Fibroblast of lung (primary cell): ENCODE measurements around the gene NUMBL.

Experiments used
- EZH2 ChIP-seq: IDR thresholded peaks from 2 replicates; pipeline ENCODE4 v1.5.1; 2012; ENCODE audit warnings: low read length, control low read depth, mild to moderate bottlenecking; ENCODE audit errors: missing control alignments
- TF ChIP-seq, protein P1 (sequence below), 2 donors: IDR thresholded peaks in 1 of 2; conservative IDR thresholded peaks in 1 of 2; 1 replicate in 1 of 2; 2 replicates in 1 of 2; pipeline ENCODE4 v1.5.1; 2011 to 2012; ENCODE audit warnings: low read length in 2 of 2, control low read depth in 1 of 2, inconsistent platforms in 1 of 2, low read depth in 1 of 2, mild to moderate bottlenecking in 1 of 2

DNA sequence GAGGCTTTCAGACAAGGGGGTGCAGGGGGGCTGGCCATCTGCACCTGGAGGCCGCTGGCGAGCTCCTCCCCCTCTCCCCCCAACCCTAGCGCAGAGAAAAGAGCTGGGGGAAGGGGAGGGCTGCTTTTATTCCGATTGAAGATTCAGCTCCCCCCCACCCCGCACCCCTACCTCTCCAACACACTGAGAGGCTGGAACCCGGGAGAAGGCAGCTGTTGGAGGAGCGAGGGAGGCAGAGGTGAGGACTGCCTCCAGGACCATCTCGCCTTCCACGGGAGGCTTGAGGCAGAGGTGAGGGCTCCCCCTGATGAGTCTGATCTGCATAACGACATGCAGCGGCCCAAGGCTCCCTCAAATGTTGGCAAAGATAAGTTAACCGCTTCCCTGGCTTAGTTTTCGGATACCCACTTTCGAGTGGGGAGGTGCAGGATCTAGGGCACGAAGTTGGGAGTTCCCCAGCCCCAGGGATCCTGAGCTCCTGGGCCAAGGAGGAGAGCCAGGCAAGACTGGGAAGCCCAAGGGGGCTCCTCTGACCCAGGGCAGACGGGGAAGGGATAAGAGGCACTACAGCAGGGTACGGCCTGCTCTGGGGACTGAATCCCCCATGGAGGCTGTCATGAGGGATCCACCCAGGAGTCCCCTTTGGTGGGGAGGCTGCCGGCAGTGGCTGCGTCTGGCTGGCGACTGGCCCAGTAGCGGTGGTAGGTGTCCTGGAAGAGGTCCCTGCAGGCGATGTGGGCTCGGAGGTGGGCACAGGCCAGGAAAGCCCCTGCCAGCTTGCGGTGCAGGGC, 1.2 kb upstream of the NUMBL start:
- TF ChIP-seq, protein P1, sequence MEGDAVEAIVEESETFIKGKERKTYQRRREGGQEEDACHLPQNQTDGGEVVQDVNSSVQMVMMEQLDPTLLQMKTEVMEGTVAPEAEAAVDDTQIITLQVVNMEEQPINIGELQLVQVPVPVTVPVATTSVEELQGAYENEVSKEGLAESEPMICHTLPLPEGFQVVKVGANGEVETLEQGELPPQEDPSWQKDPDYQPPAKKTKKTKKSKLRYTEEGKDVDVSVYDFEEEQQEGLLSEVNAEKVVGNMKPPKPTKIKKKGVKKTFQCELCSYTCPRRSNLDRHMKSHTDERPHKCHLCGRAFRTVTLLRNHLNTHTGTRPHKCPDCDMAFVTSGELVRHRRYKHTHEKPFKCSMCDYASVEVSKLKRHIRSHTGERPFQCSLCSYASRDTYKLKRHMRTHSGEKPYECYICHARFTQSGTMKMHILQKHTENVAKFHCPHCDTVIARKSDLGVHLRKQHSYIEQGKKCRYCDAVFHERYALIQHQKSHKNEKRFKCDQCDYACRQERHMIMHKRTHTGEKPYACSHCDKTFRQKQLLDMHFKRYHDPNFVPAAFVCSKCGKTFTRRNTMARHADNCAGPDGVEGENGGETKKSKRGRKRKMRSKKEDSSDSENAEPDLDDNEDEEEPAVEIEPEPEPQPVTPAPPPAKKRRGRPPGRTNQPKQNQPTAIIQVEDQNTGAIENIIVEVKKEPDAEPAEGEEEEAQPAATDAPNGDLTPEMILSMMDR (conservative IDR thresholded peaks at IDR 0.05 in 1 of 2, IDR thresholded peaks at IDR 0.05 in 1 of 2; ENCODE audit: low read depth in 1 of 2, low read length in 2 of 2) = no peak
- no peak for TF ChIP-seq EZH2
